IPS-18c (cell line): ENCODE results near the gene ENHO.

Source experiments
- H3K4me3 ChIP-seq: 2 replicates; pipeline ENCODE4 v1.7.0; 2013; ENCODE audit warnings: low read depth, mild to moderate bottlenecking, low read length, moderate library complexity; ENCODE audit not compliant: insufficient read depth
- H3K9me3 ChIP-seq: one replicate; pipeline ENCODE4 v1.6.1; 2013; ENCODE audit warnings: mild to moderate bottlenecking, low read length, moderate library complexity; ENCODE audit not compliant: control insufficient read depth, insufficient read depth

The ENHO gene

GRCh38 chr9:34522971-34523797 is at the start of gene ENHO:
Gene ENHO, minus strand, starts transcription at chr9:34522990. Its CDS starts 1,295 bp downstream, at chr9:34521695.
- H3K4me3 ChIP-seq: peak within 1 kb of the TSS; percentile 67
- no peaks in the 10 kb centered on the region for H3K9me3 ChIP-seq

GRCh38 chr9:34572092-34572491 is 49.3 kb upstream of the ENHO start:
- no peak overlapping the region for H3K4me3 ChIP-seq
- no peaks in the 10 kb centered on the region for H3K9me3 ChIP-seq

- H3K4me3 ChIP-seq: no peak overlapping the region
- no peaks in the 10 kb centered on the region for H3K9me3 ChIP-seq
Observed at GRCh38 chr9:34571481-34571810, 48.7 kb upstream of the ENHO start.

- no peak overlapping the region for H3K4me3 ChIP-seq
Observed at GRCh38 chr9:34570809-34571480, 48.2 kb upstream of the ENHO start.

GRCh38 chr9:34570376-34570775 is 47.6 kb upstream of the ENHO start:
- Histone ChIP-seq H3K4me3 (no peak overlapping the region), H3K9me3 (no peaks in the 10 kb centered on the region)

More at GRCh38 chr9:34570809-34571480, 48.2 kb upstream of the ENHO start:
- no peaks in the 10 kb centered on the region for H3K9me3 ChIP-seq

GRCh38 chr9:34568774-34569173 is 46.0 kb upstream of the ENHO start:
- Histone ChIP-seq H3K4me3 (no peak overlapping the region), H3K9me3 (no peaks in the 10 kb centered on the region)

- no peak overlapping the region for H3K4me3 ChIP-seq
- H3K9me3 ChIP-seq: no peaks in the 10 kb centered on the region
Observed at GRCh38 chr9:34568133-34568532, 45.3 kb upstream of the ENHO start.

- no peaks in the 10 kb centered on the region for H3K9me3 ChIP-seq
- no peak overlapping the region for H3K4me3 ChIP-seq
Observed at GRCh38 chr9:34566972-34567371, 44.2 kb upstream of the ENHO start.

- Histone ChIP-seq H3K9me3 (no peaks in the 10 kb centered on the region), H3K4me3 (no peak overlapping the region)
Observed at GRCh38 chr9:34566322-34566721, 43.5 kb upstream of the ENHO start.

GRCh38 chr9:34565856-34566255 is 43.1 kb upstream of the ENHO start:
- Histone ChIP-seq H3K4me3 (no peak overlapping the region), H3K9me3 (no peaks in the 10 kb centered on the region)

GRCh38 chr9:34564617-34565016 is 41.8 kb upstream of the ENHO start:
- H3K4me3 ChIP-seq: no peak overlapping the region
- no peaks in the 10 kb centered on the region for H3K9me3 ChIP-seq

GRCh38 chr9:34563262-34563661 is 40.5 kb upstream of the ENHO start:
- Histone ChIP-seq H3K4me3 (no peak overlapping the region), H3K9me3 (no peaks in the 10 kb centered on the region)

- Histone ChIP-seq H3K4me3 (no peak overlapping the region), H3K9me3 (no peaks in the 10 kb centered on the region)
Observed at GRCh38 chr9:34562135-34562745, 39.5 kb upstream of the ENHO start.

GRCh38 chr9:34560599-34561214 is 37.9 kb upstream of the ENHO start:
- H3K4me3 ChIP-seq: no peak overlapping the region
- no peaks in the 10 kb centered on the region for H3K9me3 ChIP-seq

- H3K4me3 ChIP-seq: no peak overlapping the region
- no peaks in the 10 kb centered on the region for H3K9me3 ChIP-seq
Observed at GRCh38 chr9:34559624-34560455, 37.0 kb upstream of the ENHO start.

GRCh38 chr9:34558919-34559623 is 36.3 kb upstream of the ENHO start:
- Histone ChIP-seq H3K9me3 (no peaks in the 10 kb centered on the region), H3K4me3 (no peak overlapping the region; the same call in 1 of the 2 replicates)
